Uterus (tissue), 2 donors: ENCODE results near the gene CNOT6L.

Experiments used
- CTCF ChIP-seq, 4 experiments: fragments of 200-600 bp in 2 of 4; fragments of 450-650 bp in 2 of 4; sonication (generic) in 2 of 4; IDR thresholded peaks; one replicate each; pipeline ENCODE4 v1.5.1; 2016 to 2019; ENCODE audit warnings: antibody characterized with exemption in 4 of 4, mild to moderate bottlenecking in 2 of 4, moderate library complexity in 1 of 4
- POLR2A ChIP-seq, 2 donors: fragments of 450-650 bp; IDR thresholded peaks; one replicate each; pipeline ENCODE4 v1.6.1; 2016; ENCODE audit warnings: antibody characterized with exemption in 2 of 2, mild to moderate bottlenecking in 1 of 2, moderate library complexity in 1 of 2

GRCh38 chr4:77699731-77700210, 119.4 kb downstream of the CNOT6L start:
- TF ChIP-seq CTCF (IDR thresholded peaks at IDR 0.05), result no peak
- no peak for TF ChIP-seq POLR2A (IDR thresholded peaks at IDR 0.05)
